Measurements from ENCODE around the gene TRPC4.
"Not testable (repeated sequence)": the region's sequence is repeated elsewhere in the genome, so short reads cannot be mapped to it uniquely, and the experiment has no call there.

TRPC4 gene

GRCh38 chr13:37597477-37598025 lies 272.0 kb downstream of the TRPC4 start:
- DNase-seq: no peak

- DNase-seq: no peak
These were observed 272.8 kb downstream of the TRPC4 start for GRCh38 chr13:37596805-37597204.

GRCh38 chr13:37595162-37595561 lies 274.4 kb downstream of the TRPC4 start:
- no peak for DNase-seq

GRCh38 chr13:37594550-37594949 lies 275.0 kb downstream of the TRPC4 start:
- no peak for DNase-seq

- not testable (repeated sequence) for DNase-seq
These were observed 280.2 kb downstream of the TRPC4 start for GRCh38 chr13:37589381-37589780.

- no peak for DNase-seq
These were observed 282.3 kb downstream of the TRPC4 start for GRCh38 chr13:37587236-37587635.
